GM12872 (cell line): ENCODE data around the gene C16orf54.

Source experiments
- CTCF ChIP-seq: IDR thresholded peaks from 3 replicates; pipeline ENCODE4 v1.5.1; 2011; ENCODE audit warnings: low read depth, mild to moderate bottlenecking, low read length, moderate library complexity; ENCODE audit not compliant: insufficient read depth

Gene C16orf54

GRCh38 chr16:29769507-29769906, 23.7 kb upstream of the C16orf54 start:
- no peak for TF ChIP-seq CTCF

- TF ChIP-seq CTCF: no peak
These were observed 21.3 kb upstream of the C16orf54 start for GRCh38 chr16:29767062-29767461.

GRCh38 chr16:29766571-29766970, 20.8 kb upstream of the C16orf54 start:
- no peak for TF ChIP-seq CTCF

GRCh38 chr16:29765167-29766032, 19.6 kb upstream of the C16orf54 start:
- no peak for TF ChIP-seq CTCF

GRCh38 chr16:29763326-29763725, 17.5 kb upstream of the C16orf54 start:
- no peak for TF ChIP-seq CTCF

- TF ChIP-seq CTCF: no peak
These were observed 16.1 kb upstream of the C16orf54 start for GRCh38 chr16:29761882-29762281.

- TF ChIP-seq CTCF: no peak
These were observed 14.9 kb upstream of the C16orf54 start for GRCh38 chr16:29760567-29761279.
